Endothelial cell of umbilical vein (primary cell): ENCODE measurements around the gene C3orf85. TPM values are rescaled to one million over a fixed set of nuclear protein-coding genes. Genes with fewer than 3 reads are reported as not detected.

Source experiments
- BruUV-seq: library from RNA; stranded (reverse); fragments of 400-500 nt; replicated peaks from 2 replicates; lab custom pipeline; 2021; lab: Mats Ljungman, UMichigan
- CTCF ChIA-PET: fragments of 300-600, 350-600 bp; sonication (Branson Sonifier 250); formaldehyde crosslinking; loops from one replicate; lab custom pipeline; 2021; ENCODE audit warnings: antibody characterized with exemption, inconsistent platforms; lab: Charles Lee
- POLR2A ChIA-PET: fragments of 300-600, 350-600 bp; sonication (Branson Sonifier 250); formaldehyde crosslinking; loops from one replicate; lab custom pipeline; 2021; ENCODE audit warnings: antibody characterized with exemption, inconsistent platforms; lab: Charles Lee
- DNase-seq: peaks from one replicate; pipeline ENCODE4 v3.0.0-alpha.2; 2011; ENCODE audit warnings: low read depth, low spot score
- FAIRE-seq: peaks from 2 replicates; lab custom pipeline; 2011; peaks lifted over from hg19 to GRCh38; lab: Jason Lieb, UNC
- H2AFZ ChIP-seq: 2 replicates; pipeline ENCODE4 v1.6.0; 2012; ENCODE audit warnings: low read depth, low read length, control low read depth, inconsistent platforms
- H3K27ac ChIP-seq: 2 replicates; pipeline ENCODE4 v1.5.1; 2011; ENCODE audit warnings: low read depth, mild to moderate bottlenecking, control low read depth, low read length, moderate library complexity; ENCODE audit not compliant: insufficient read depth
- H3K27me3 ChIP-seq, 2 experiments: 2 replicates each; pipeline versions ENCODE4 v1.6.0 to v1.6.1; 2011; ENCODE audit warnings: low read length in 2 of 2, mixed read lengths in 1 of 2; ENCODE audit not compliant: control insufficient read depth in 2 of 2, insufficient read depth in 2 of 2
- H3K36me3 ChIP-seq, 2 experiments: 2 replicates in 1 of 2; 3 replicates in 1 of 2; pipeline ENCODE4 v1.5.1; 2011; ENCODE audit warnings: low read length in 2 of 2, mild to moderate bottlenecking in 1 of 2, moderate library complexity in 1 of 2; ENCODE audit not compliant: control insufficient read depth in 2 of 2, insufficient read depth in 2 of 2; ENCODE audit errors: extremely low read depth in 1 of 2
- H3K4me1 ChIP-seq: 3 replicates; pipeline ENCODE4 v1.5.1; 2011; ENCODE audit warnings: mild to moderate bottlenecking, low read length; ENCODE audit not compliant: control insufficient read depth, insufficient read depth; ENCODE audit errors: extremely low read depth
- H3K4me2 ChIP-seq: 2 replicates; pipeline ENCODE4 v1.6.1; 2011; ENCODE audit warnings: low read length, control low read depth, mixed read lengths; ENCODE audit not compliant: insufficient read depth
- H3K4me3 ChIP-seq, 3 experiments: fragments of 200-600 bp in 1 of 3; sonication (generic), shearing (Covaris generic) in 1 of 3; replicated peaks in 1 of 3; 2 replicates each; pipeline ENCODE4 v1.5.1; 2011 to 2016; ENCODE audit warnings: control low read depth in 3 of 3, low read length in 3 of 3, mild to moderate bottlenecking in 2 of 3, inconsistent platforms in 1 of 3, low read depth in 1 of 3, moderate library complexity in 1 of 3; ENCODE audit not compliant: insufficient read depth in 1 of 3
- H3K79me2 ChIP-seq: 2 replicates; pipeline ENCODE4 v1.6.0; 2012; ENCODE audit warnings: low read length, inconsistent platforms; ENCODE audit not compliant: control insufficient read depth, insufficient read depth
- H3K9ac ChIP-seq: replicated peaks from 2 replicates; pipeline ENCODE3; 2011; ENCODE audit warnings: low read length, control low read depth; ENCODE audit not compliant: insufficient read depth; ENCODE audit errors: extremely low read depth
- H3K9me1 ChIP-seq: replicated peaks from 3 replicates; pipeline ENCODE4 v1.6.0; 2011; ENCODE audit warnings: mild to moderate bottlenecking, low read length; ENCODE audit not compliant: control insufficient read depth, insufficient read depth; ENCODE audit errors: extremely low read depth
- H3K9me3 ChIP-seq: replicated peaks from 2 replicates; pipeline ENCODE4 v1.5.1; 2012; ENCODE audit warnings: low read length, inconsistent platforms; ENCODE audit not compliant: control insufficient read depth, insufficient read depth
- H4K20me1 ChIP-seq: replicated peaks from 2 replicates; pipeline ENCODE3; 2011; ENCODE audit warnings: mild to moderate bottlenecking, low read length; ENCODE audit not compliant: control insufficient read depth, insufficient read depth; ENCODE audit errors: extremely low read depth
- EZH2 ChIP-seq: IDR thresholded peaks from 2 replicates; pipeline ENCODE4 v1.6.1; 2012; ENCODE audit warnings: borderline replicate concordance, low read depth, mild to moderate bottlenecking, moderate library complexity, low read length, inconsistent platforms; ENCODE audit not compliant: severe bottlenecking
- FOS ChIP-seq: IDR thresholded peaks from 2 replicates; pipeline ENCODE4 v1.6.1; 2011; ENCODE audit warnings: mild to moderate bottlenecking, low read length, moderate library complexity, borderline replicate concordance; ENCODE audit not compliant: insufficient read depth
- GATA2 ChIP-seq: IDR thresholded peaks from 2 replicates; pipeline ENCODE4 v1.7.0; 2011; ENCODE audit warnings: low read depth, mild to moderate bottlenecking, moderate library complexity, mixed read lengths, low read length; ENCODE audit not compliant: insufficient read length, insufficient read depth
- JUN ChIP-seq: IDR thresholded peaks from 2 replicates; pipeline ENCODE4 v1.6.1; 2011; ENCODE audit warnings: borderline replicate concordance, low read depth; ENCODE audit not compliant: insufficient read length, insufficient read depth
- MYC ChIP-seq: IDR thresholded peaks from one replicate; pipeline ENCODE4 v1.6.1; 2011; ENCODE audit warnings: mild to moderate bottlenecking, low read depth, low read length
- POLR2A ChIP-seq: IDR thresholded peaks from 2 replicates; pipeline ENCODE4 v1.6.1; 2012; ENCODE audit warnings: low read depth, mild to moderate bottlenecking, control low read depth, low read length
- POLR2AphosphoS5 ChIP-seq: IDR thresholded peaks from 2 replicates; pipeline ENCODE4 v1.6.1; 2012; ENCODE audit warnings: low read depth, mild to moderate bottlenecking, control low read depth, low read length, moderate library complexity; ENCODE audit not compliant: insufficient read depth
- dilution Hi-C: fragments of 300-500 bp; cut with MboI; formaldehyde crosslinking; loops from one replicate; pipeline ENCODE4 v1.15.0; 2019; ENCODE audit warnings: low sequenced_read_pairs; ENCODE audit not compliant: extremely low pct_ligation_motif_present
- intact Hi-C: fragments of 100-400 bp; cut with micrococcal nuclease; formaldehyde crosslinking; loops from one replicate; pipeline ENCODE4 v1.10.0; 2022
- polyA plus RNA-seq, 4 experiments: library from polyadenylated mRNA; depleted of rRNA in 3 of 4; stranded (reverse) in 3 of 4; unstranded in 1 of 4; fragments of >200 nt; gene quantifications; 2 replicates each; pipeline versions ENCODE4 v1.2.1 to v1.2.3, GENCODE V29; 2011 to 2012; ENCODE audit warnings: missing spikeins in 1 of 4
- total RNA-seq: library from RNA; stranded (reverse); gene quantifications from 2 replicates; pipeline ENCODE4 v1.2.3, GENCODE V29; 2021
- TF ChIP-seq, protein P1 (sequence below): IDR thresholded peaks from 2 replicates; pipeline ENCODE4 v1.6.1; 2011; ENCODE audit not compliant: insufficient read depth, insufficient read length
- TF ChIP-seq, protein P2 (sequence below), 2 donors: IDR thresholded peaks; 1 replicate in 1 of 2; 2 replicates in 1 of 2; pipeline ENCODE4 v1.5.1; 2011; ENCODE audit warnings: low read length in 2 of 2, mild to moderate bottlenecking in 2 of 2, moderate library complexity in 2 of 2, control low read depth in 1 of 2, inconsistent platforms in 1 of 2, low read depth in 1 of 2; ENCODE audit not compliant: insufficient read depth in 1 of 2; ENCODE audit errors: extremely low read depth in 1 of 2

The C3orf85 gene
- total and polyA plus RNA-seq, 2 donors (not counting 3 experiments of a cell fraction or from before 2014, with no cell fraction given): not detected

DNA sequence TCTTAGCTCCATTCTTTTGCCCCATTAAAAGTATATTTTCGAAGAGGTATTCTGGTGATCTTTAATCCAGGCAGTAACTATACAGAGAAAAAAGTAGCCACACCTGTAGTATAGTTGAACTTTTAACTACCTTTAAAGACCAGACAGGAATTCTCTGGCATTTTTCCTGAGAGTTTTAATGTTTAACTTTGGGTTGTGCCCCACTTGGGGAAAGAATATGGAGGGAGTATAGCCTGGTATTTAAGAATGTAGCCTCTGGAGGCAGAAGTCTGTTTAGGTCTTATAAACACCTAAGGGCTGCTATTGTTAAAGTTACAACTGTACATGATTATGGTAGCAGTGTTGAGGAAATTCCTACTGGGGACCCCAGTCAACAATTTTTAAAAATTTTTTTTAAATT lies 19.3 kb downstream of the C3orf85 start:
- Histone ChIP-seq H3K79me2 (no peaks in the 10 kb centered on the region), H3K27me3 (no peaks in the 10 kb centered on the region), H3K9me3 (no peaks in the 10 kb centered on the region), H3K9ac (no peak overlapping the region), H3K9me1 (no peaks in the 10 kb centered on the region), H3K4me1 (no peaks in the 10 kb centered on the region), H3K4me3 (no peak overlapping the region), H3K4me2 (no peak overlapping the region), H4K20me1 (no peaks in the 10 kb centered on the region), H3K27ac (no peak overlapping the region), H3K36me3 (no peaks in the 10 kb centered on the region), H2AFZ (no peak overlapping the region)
- dilution Hi-C loops: no loop called here
- no TSS peak for BruUV-seq
- TF ChIP-seq EZH2 (no peak), JUN (no peak), FOS (no peak), MYC (no peak), POLR2AphosphoS5 (no peak), GATA2 (no peak), POLR2A (no peak)
- TF ChIP-seq, protein P1, sequence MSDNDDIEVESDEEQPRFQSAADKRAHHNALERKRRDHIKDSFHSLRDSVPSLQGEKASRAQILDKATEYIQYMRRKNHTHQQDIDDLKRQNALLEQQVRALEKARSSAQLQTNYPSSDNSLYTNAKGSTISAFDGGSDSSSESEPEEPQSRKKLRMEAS: no peak
- TF ChIP-seq, protein P2, sequence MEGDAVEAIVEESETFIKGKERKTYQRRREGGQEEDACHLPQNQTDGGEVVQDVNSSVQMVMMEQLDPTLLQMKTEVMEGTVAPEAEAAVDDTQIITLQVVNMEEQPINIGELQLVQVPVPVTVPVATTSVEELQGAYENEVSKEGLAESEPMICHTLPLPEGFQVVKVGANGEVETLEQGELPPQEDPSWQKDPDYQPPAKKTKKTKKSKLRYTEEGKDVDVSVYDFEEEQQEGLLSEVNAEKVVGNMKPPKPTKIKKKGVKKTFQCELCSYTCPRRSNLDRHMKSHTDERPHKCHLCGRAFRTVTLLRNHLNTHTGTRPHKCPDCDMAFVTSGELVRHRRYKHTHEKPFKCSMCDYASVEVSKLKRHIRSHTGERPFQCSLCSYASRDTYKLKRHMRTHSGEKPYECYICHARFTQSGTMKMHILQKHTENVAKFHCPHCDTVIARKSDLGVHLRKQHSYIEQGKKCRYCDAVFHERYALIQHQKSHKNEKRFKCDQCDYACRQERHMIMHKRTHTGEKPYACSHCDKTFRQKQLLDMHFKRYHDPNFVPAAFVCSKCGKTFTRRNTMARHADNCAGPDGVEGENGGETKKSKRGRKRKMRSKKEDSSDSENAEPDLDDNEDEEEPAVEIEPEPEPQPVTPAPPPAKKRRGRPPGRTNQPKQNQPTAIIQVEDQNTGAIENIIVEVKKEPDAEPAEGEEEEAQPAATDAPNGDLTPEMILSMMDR (IDR thresholded peaks at IDR 0.05; ENCODE audit: extremely low read depth in 1 of 2, insufficient read depth in 1 of 2, low read depth in 1 of 2, low read length in 2 of 2): no peak
- no peak for DNase-seq
- ChIA-PET POLR2A (no interaction called here), CTCF (no interaction called here)
- no peak for FAIRE-seq
- intact Hi-C loops: no loop called here
